Measurements from ENCODE around the gene SAP30BP. TPM values are rescaled to one million over a fixed set of nuclear protein-coding genes. Genes with fewer than 3 reads are reported as not detected.

Gene SAP30BP
- total RNA-seq, 1 donor: 60.0 TPM

DNA sequence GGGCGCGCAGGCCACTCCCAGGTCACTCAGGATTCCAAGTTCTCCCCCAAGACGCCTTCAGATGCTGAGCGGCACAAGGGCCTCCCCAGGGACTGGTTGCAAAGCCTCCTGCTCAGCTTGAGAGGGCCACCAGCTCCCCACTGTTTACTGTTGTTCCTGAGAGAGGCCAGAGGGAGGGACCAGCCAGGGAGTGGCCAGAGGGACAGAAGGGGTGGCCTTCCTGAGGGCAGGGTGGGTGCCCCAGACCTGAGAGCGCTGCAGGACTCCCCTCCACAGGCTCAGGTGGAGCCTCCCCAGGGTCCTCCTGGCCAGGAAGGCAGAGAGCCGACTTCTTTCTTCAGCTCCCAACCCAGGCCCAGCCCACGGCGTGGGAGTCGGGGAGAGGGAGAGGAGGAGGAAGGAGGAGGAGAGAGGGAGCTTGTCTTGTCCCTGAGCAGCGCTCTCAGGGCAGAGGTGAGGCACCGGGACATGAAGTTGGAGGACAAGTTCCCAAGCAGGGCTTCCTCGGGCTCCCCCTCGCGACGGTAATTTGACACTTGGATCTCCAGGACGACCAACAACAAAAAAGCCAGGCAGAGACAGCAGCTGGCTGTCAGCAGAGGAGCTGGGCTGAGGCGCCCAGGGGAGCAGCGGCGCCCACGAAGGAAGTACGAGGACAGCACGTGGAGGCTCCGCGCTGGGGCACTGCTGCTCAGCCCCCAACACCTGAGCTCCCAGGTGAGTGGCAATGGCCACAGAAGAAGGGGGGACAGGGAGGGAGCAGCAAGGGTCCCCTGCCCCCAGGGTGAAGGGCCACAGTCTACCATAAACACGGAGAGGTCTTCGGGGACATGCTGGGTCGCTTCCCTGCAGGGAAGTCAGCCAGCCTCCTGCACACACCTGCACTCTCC, 33.4 kb upstream of the SAP30BP start:
- DNase-seq (ENCODE audit: low read depth): peak; percentile 93
- TF ChIP-seq, protein P1, sequence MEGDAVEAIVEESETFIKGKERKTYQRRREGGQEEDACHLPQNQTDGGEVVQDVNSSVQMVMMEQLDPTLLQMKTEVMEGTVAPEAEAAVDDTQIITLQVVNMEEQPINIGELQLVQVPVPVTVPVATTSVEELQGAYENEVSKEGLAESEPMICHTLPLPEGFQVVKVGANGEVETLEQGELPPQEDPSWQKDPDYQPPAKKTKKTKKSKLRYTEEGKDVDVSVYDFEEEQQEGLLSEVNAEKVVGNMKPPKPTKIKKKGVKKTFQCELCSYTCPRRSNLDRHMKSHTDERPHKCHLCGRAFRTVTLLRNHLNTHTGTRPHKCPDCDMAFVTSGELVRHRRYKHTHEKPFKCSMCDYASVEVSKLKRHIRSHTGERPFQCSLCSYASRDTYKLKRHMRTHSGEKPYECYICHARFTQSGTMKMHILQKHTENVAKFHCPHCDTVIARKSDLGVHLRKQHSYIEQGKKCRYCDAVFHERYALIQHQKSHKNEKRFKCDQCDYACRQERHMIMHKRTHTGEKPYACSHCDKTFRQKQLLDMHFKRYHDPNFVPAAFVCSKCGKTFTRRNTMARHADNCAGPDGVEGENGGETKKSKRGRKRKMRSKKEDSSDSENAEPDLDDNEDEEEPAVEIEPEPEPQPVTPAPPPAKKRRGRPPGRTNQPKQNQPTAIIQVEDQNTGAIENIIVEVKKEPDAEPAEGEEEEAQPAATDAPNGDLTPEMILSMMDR (IDR thresholded peaks at IDR 0.05; ENCODE audit: insufficient read depth, low read depth, low read length): peak; percentile 56
- no peak overlapping the region for H3K4me3 ChIP-seq (ENCODE audit: low read depth, low read length)

DNA sequence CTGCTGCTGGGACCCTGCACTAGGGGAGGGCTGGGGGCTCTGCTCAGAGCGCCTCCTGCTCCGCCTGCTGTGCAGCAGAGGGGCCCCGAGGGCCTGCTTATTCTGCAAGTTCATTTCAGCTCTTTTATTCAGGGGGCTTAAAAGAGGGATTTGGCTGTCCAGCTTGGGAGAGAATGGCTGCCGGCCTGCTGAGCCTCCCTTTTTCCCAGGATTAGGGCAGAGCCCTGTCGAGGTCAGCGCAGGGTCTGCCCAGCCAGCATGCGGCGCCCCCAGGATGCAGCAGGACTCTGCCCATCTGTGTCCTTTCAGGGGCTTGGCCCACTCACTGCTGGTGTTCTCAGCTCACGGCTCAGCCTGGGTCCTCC, 32.8 kb upstream of the SAP30BP start:
- no peak for DNase-seq (ENCODE audit: low read depth)
- TF ChIP-seq, protein P1 (IDR thresholded peaks at IDR 0.05; ENCODE audit: insufficient read depth, low read depth, low read length): no peak

DNA sequence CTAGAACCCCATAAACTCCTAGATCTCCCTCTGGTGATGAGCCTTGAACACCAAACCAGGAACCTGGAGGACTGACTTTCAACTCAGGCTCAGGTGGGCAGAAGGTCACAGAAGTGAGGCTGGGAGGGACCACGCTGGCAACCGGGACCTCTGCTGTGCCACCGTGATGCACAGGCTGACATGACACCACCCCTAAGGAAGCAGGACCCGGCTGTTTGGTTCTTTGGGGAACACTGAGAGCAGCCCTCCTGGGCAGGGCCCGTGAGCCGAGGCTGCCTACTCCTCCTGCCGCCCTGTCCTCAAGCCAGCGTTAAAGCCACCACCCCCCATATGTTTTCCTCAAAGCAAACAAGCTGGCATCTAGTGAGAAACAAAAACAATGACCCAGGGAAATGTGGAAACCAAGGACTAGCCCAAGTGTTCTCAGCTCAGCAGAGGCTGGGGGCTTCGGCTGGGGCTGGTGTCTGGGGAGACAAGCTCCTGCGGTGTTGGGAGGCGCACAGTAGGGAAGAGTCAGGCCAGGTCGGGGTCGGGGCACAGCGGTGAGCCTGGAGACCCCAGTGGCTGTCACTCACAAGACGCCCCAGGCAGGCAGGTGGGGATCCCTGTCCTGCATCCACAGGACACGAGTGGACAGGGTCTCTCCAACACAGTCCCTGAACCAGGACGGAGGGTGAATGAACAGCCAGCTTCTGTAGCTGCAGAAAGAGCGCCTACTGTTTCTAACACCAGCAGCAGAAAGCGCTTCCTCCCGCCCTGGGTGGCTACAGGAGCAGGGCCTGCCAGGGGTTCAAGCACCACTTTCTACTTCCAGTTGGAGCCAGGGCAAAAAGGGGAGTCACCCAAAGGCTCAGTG, 32.2 kb upstream of the SAP30BP start:
- no peak for DNase-seq (ENCODE audit: low read depth)
- no peak overlapping the region for H3K4me3 ChIP-seq (ENCODE audit: low read depth, low read length)
- TF ChIP-seq, protein P1 (IDR thresholded peaks at IDR 0.05; ENCODE audit: insufficient read depth, low read depth, low read length): no peak

More for the DNA sequence above, 32.8 kb upstream of the SAP30BP start:
- no peak overlapping the region for H3K4me3 ChIP-seq (ENCODE audit: low read depth, low read length)

DNA sequence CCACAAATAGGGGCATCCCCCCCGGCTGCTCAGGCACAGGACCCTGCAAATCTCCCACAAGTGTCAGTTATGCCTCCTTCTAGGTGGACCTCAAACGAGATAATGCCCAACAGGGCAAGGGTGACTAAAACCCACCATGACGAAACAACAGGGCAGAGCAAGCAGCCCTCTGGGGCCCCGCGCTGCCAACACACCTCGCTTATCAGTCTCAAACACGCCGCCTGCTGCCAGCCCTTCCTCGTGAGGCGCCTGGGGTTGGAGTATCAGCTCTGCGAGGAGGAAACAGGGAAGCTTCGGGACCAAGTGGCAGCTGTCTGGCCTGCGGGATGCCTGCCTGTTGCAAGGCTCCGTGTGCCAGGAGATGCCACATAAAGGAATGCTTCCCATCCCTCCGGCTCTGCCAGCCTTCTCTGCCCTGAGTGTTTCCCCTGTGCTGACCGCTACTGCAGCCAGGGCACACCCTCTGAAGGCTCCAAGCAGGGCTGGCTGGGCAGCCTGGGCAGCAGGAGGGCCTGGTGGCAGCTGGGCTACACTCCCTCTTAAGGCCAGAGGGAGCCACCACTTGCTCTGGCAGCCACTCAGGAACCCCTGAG, 31.4 kb upstream of the SAP30BP start:
- DNase-seq (ENCODE audit: low read depth): no peak
- H3K4me3 ChIP-seq (ENCODE audit: low read depth, low read length): no peak overlapping the region
- TF ChIP-seq, protein P1 (IDR thresholded peaks at IDR 0.05; ENCODE audit: insufficient read depth, low read depth, low read length): no peak

DNA sequence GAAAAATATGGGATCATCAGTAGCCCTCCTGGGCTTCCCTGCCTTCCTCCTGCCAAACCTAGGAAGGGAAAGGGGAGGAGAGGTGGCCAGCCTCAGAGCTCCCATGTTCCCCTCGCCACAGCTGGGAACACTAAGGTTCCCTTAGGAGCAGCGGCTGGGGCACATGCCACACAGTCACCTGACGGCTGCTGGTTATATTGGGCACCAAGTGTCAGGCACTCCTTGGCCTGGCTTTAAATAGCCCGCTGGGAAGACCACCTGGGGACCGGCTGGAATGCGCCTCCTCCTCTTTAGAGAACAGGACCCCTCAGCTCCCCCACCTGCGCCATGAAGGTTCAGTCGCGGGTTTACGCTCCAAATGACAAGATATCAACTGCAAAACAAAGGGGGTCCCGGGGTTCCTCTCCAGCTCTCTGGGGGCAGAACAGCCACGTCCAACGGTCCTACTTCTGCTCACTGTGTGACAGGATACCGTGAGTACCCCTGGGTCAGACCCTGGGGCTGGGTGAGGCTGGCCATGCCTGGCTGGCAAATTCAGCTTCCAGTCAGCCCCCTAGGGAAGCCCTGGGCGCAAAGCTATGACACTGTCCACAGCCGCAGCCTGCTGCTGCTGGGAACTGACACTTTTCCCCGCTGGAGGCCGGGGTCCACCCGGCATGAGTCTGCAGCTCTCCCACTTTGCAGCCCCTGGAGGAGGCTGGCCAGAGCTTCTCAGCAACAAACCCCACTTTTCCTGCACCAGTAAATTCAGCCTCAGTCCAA, 30.6 kb upstream of the SAP30BP start:
- DNase-seq (ENCODE audit: low read depth): no peak
- TF ChIP-seq, protein P1 (IDR thresholded peaks at IDR 0.05; ENCODE audit: insufficient read depth, low read depth, low read length): no peak

DNA sequence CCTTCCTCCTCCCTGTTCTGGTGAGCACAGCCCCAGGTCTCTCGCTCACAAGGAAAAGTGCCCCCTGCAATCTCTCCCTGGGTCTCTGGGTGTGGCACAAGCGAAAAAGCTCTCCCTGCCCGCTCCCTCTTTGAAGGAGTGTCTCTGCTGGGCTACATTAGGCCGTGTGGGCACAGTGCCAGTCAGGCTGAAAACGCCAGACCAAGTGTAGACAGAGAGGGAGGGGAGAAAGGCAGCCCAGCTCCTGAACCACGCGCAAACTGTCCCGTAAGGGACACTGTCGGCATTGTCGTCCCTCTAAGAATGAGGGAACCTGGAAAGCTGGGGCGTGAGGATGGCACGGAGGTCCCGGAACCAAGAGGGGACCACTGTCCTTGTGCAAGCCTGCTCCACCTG, 30.0 kb upstream of the SAP30BP start:
- DNase-seq (ENCODE audit: low read depth): no peak
- TF ChIP-seq, protein P1 (IDR thresholded peaks at IDR 0.05; ENCODE audit: insufficient read depth, low read depth, low read length): no peak
- H3K4me3 ChIP-seq (ENCODE audit: low read depth, low read length): no peak overlapping the region

More for the DNA sequence above, 30.6 kb upstream of the SAP30BP start:
- H3K4me3 ChIP-seq (ENCODE audit: low read depth, low read length): no peak overlapping the region

Measured in fibroblast of villous mesenchyme (primary cell).